ENCODE results near the gene MEGF6. TPM values are rescaled to one million over a fixed set of nuclear protein-coding genes. Genes with fewer than 3 reads are reported as not detected.

Gene MEGF6
- total and polyA plus RNA-seq, 2 donors (not counting 3 experiments of a cell fraction or from before 2014, with no cell fraction given): 22.5 to 63.7 TPM

GRCh38 chr1:3525551-3526482 lies 85.5 kb downstream of the MEGF6 start:
- no peak for FAIRE-seq
- dilution Hi-C loops (cut with MboI; ENCODE audit: extremely low pct_ligation_motif_present, low sequenced_read_pairs): no loop called here
- CTCF ChIA-PET: interaction anchor here (1.0 to 1.4 kb wide), 3 partner anchors 9 to 35 kb away, joined by 3 read pairs; no protein-coding TSS in a partner anchor

GRCh38 chr1:3524556-3525203 lies 86.6 kb downstream of the MEGF6 start:
- no TSS peak for BruUV-seq (replicated peaks)
- Histone ChIP-seq H3K9ac (replicated peaks; ENCODE audit: extremely low read depth, insufficient read depth, low read length) (no peak overlapping the region), H3K4me3 (replicated peaks in 1 of 3; ENCODE audit: insufficient read depth in 1 of 3, low read depth in 1 of 3, low read length in 3 of 3) (no peak overlapping the region), H3K4me2 (ENCODE audit: insufficient read depth, low read length) (no peak overlapping the region), H3K27me3 (ENCODE audit: control insufficient read depth in 2 of 2, insufficient read depth in 2 of 2, low read length in 2 of 2) (no peaks in the 10 kb centered on the region), H3K79me2 (ENCODE audit: control insufficient read depth, insufficient read depth, low read length) (no peaks in the 10 kb centered on the region), H3K27ac (ENCODE audit: insufficient read depth, low read depth, low read length) (no peak overlapping the region), H3K36me3 (ENCODE audit: control insufficient read depth in 2 of 2, extremely low read depth in 1 of 2, insufficient read depth in 2 of 2, low read length in 2 of 2) (no peaks in the 10 kb centered on the region), H4K20me1 (replicated peaks; ENCODE audit: control insufficient read depth, extremely low read depth, insufficient read depth, low read length) (no peaks in the 10 kb centered on the region), H3K9me1 (replicated peaks; ENCODE audit: control insufficient read depth, extremely low read depth, insufficient read depth, low read length) (no peaks in the 10 kb centered on the region), H2AFZ (ENCODE audit: low read depth, low read length) (no peak overlapping the region), H3K9me3 (replicated peaks; ENCODE audit: control insufficient read depth, insufficient read depth, low read length) (no peaks in the 10 kb centered on the region), H3K4me1 (ENCODE audit: control insufficient read depth, extremely low read depth, insufficient read depth, low read length) (no peaks in the 10 kb centered on the region)
- DNase-seq (ENCODE audit: low read depth, low spot score) (no peak), FAIRE-seq (no peak)
- POLR2A ChIA-PET: no interaction called here
- TF ChIP-seq CTCF (IDR thresholded peaks at IDR 0.05; ENCODE audit: extremely low read depth in 1 of 2, insufficient read depth in 1 of 2, low read depth in 1 of 2, low read length in 2 of 2) (no peak), EZH2 (IDR thresholded peaks at IDR 0.05; ENCODE audit: borderline replicate concordance, low read depth, low read length, severe bottlenecking) (no peak), MYC (IDR thresholded peaks at IDR 0.05; ENCODE audit: low read depth, low read length) (no peak), FOS (IDR thresholded peaks at IDR 0.05; ENCODE audit: borderline replicate concordance, insufficient read depth, low read length) (no peak), MAX (IDR thresholded peaks at IDR 0.05; ENCODE audit: insufficient read depth, insufficient read length) (no peak), JUN (IDR thresholded peaks at IDR 0.05; ENCODE audit: borderline replicate concordance, insufficient read depth, insufficient read length, low read depth) (no peak), POLR2AphosphoS5 (IDR thresholded peaks at IDR 0.05; ENCODE audit: insufficient read depth, low read depth, low read length) (no peak), POLR2A (IDR thresholded peaks at IDR 0.05; ENCODE audit: low read depth, low read length) (no peak), GATA2 (IDR thresholded peaks at IDR 0.05; ENCODE audit: insufficient read depth, insufficient read length, low read depth, low read length) (no peak)
- intact Hi-C loops (cut with micrococcal nuclease) (no loop called here), dilution Hi-C loops (cut with MboI; ENCODE audit: extremely low pct_ligation_motif_present, low sequenced_read_pairs) (no loop called here)
- CTCF ChIA-PET: interaction anchor here (1.4 kb wide), 1 partner anchor 34 kb away, joined by 3 read pairs; no protein-coding TSS in a partner anchor

More at GRCh38 chr1:3525551-3526482, 85.5 kb downstream of the MEGF6 start:
- Histone ChIP-seq H3K79me2 (ENCODE audit: control insufficient read depth, insufficient read depth, low read length) (peaks cover 4% of the 10 kb centered on the region), H3K27me3 (ENCODE audit: control insufficient read depth in 2 of 2, insufficient read depth in 2 of 2, low read length in 2 of 2) (no peaks in the 10 kb centered on the region), H4K20me1 (replicated peaks; ENCODE audit: control insufficient read depth, extremely low read depth, insufficient read depth, low read length) (no peaks in the 10 kb centered on the region), H3K27ac (ENCODE audit: insufficient read depth, low read depth, low read length) (no peak overlapping the region), H3K9me1 (replicated peaks; ENCODE audit: control insufficient read depth, extremely low read depth, insufficient read depth, low read length) (no peaks in the 10 kb centered on the region), H3K4me3 (replicated peaks in 1 of 3; ENCODE audit: insufficient read depth in 1 of 3, low read depth in 1 of 3, low read length in 3 of 3) (no peak overlapping the region), H3K36me3 (ENCODE audit: control insufficient read depth in 2 of 2, extremely low read depth in 1 of 2, insufficient read depth in 2 of 2, low read length in 2 of 2) (no peaks in the 10 kb centered on the region), H3K4me2 (ENCODE audit: insufficient read depth, low read length) (no peak overlapping the region), H3K9me3 (replicated peaks; ENCODE audit: control insufficient read depth, insufficient read depth, low read length) (no peaks in the 10 kb centered on the region), H2AFZ (ENCODE audit: low read depth, low read length) (no peak overlapping the region), H3K4me1 (ENCODE audit: control insufficient read depth, extremely low read depth, insufficient read depth, low read length) (peaks cover 11% of the 10 kb centered on the region), H3K9ac (replicated peaks; ENCODE audit: extremely low read depth, insufficient read depth, low read length) (no peak overlapping the region)
- POLR2A ChIA-PET: no interaction called here
- TF ChIP-seq GATA2 (IDR thresholded peaks at IDR 0.05; ENCODE audit: insufficient read depth, insufficient read length, low read depth, low read length) (no peak), POLR2AphosphoS5 (IDR thresholded peaks at IDR 0.05; ENCODE audit: insufficient read depth, low read depth, low read length) (no peak)
- DNase-seq (ENCODE audit: low read depth, low spot score): no peak
- intact Hi-C loops (cut with micrococcal nuclease): no loop called here
- no TSS peak for BruUV-seq (replicated peaks)

All from endothelial cell of umbilical vein (primary cell).